GM18870 (cell line): ENCODE results near the gene NUP160.
"Not testable (repeated sequence)": the region's sequence is repeated elsewhere in the genome, so short reads cannot be mapped to it uniquely, and the experiment has no call there.

Experiments used
- ATAC-seq: cut with Tn5 transposase; IDR thresholded peaks from one replicate; pipeline ENCODE4 v1.9.1; 2021; ENCODE audit warnings: moderate library complexity; ENCODE audit not compliant: unreplicated experiment

The NUP160 gene

GRCh38 chr11:47791774-47792430 is 56.2 kb downstream of the NUP160 start:
- no peak for ATAC-seq

GRCh38 chr11:47790017-47790416 is 58.1 kb downstream of the NUP160 start:
- ATAC-seq: not testable (repeated sequence)

DNA sequence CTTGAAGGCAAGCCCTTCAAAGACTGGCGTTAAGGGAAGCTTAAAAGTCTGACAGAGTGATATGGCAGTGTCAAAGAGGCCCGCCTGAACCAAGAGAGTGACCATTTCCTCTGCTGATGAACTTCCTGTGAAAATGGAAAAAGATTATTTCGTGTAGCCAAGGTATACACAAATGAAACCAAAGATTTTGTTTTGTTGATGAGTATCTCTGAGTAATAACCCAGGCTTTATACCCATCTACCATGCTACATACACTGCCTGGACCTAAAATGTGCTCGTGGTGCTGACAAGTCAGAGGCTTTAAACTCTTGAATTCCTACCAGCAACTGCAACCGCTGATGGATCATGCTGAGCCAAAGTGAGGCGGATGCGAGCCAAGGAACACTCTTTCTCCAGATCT is 60.0 kb downstream of the NUP160 start:
- ATAC-seq: no peak

DNA sequence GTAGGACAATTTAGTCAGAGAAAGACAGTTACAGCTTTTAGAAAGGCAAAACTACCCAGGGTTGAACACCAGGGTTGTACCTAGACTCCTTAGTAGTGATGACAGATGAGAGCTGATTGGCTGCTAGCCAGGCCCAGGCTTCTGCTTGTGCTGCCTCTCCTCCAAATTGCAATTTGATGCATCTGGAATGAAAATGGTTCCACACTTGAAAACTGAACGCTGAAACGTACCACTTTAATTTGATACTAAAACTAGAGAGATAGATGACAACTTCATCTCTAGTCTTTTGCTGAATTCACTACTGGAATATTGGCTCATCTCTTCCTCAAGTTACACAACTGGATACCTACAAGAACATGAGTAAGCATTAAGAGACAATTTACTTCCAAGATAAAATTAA is 61.8 kb downstream of the NUP160 start:
- ATAC-seq: no peak

DNA sequence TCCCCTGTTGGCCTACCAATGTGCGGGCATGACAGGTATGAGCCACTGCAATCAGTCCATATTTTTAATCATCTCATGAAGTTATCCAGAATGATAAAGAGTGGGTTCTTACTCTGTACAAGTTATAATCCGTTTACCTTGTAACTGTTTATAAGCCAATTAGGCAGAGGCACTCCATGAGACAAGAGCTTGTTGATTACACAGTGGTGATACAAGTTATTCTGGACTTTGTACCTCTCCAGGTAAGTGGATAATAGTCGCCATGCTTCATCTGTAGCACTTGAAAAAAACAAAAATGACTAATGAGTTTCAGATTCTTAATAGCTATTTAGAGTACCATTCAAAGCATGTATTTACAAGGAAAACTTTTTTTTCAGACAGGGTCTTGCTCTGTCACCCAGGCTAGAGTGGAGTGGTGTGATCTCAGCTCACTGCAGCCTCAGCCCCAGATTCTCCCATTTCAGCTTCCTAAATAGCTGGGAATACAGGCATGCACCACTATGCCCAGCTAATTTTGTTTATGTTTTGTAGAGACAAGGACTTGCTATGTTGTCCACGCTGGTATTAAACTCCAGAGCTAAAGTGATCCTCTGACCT is 63.3 kb downstream of the NUP160 start:
- no peak for ATAC-seq

DNA sequence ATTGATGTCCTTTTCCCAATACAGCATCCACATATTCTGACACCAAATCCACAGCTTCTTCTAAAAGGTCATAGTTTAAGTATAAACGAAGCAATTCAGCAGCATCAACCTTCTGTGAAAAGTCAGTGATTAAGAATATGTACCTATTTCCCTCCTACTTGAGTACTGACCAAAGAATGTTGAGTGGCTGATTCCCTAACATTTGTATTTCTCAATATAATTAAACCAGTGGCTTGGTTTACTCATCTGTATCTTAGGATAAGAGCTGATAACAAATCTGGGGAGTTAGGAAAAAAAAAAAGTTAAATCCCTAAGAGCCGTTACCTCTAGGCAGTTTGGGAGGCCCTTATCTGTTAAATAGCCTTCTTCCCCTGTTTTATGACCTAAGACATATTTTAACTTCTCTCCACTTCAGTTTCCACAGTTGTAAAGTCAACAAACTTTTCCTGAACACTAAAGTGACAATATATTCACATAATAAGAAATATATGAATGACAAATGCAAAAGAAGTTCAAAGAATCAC is 65.0 kb downstream of the NUP160 start:
- no peak for ATAC-seq

- no peak for ATAC-seq
Measured at GRCh38 chr11:47778878-47779483, 69.2 kb downstream of the NUP160 start.

DNA sequence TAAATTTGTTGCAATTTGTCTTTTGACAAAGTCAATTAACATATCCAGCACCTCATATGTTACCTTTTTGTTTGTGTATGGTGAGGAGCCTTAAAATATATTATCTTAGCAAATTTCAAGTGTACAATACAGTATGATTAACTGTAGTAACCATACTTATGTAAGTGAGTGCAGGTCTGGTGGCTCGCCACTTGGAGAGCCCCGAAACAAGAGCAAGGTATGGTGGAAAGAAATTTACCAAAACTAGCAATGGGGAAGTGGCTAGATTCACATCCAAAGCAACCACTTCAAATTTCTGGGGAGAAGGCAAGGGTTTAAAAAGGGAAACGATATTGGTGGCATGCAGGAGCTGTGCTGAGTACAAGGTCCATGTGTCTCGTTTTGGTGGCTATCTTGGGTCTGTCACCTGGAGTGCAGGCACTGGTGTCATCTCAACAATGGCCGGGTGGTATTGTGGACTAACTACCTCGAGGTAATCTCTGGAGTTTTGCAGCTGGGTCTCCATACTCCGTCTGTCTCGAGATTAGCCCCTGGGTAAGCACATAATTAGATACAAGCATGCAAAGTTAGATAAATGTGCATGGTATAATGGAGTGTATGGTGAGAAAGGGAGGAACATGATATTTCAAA is 72.8 kb downstream of the NUP160 start:
- ATAC-seq: no peak

GRCh38 chr11:47773882-47774281 is 74.3 kb downstream of the NUP160 start:
- ATAC-seq: no peak

DNA sequence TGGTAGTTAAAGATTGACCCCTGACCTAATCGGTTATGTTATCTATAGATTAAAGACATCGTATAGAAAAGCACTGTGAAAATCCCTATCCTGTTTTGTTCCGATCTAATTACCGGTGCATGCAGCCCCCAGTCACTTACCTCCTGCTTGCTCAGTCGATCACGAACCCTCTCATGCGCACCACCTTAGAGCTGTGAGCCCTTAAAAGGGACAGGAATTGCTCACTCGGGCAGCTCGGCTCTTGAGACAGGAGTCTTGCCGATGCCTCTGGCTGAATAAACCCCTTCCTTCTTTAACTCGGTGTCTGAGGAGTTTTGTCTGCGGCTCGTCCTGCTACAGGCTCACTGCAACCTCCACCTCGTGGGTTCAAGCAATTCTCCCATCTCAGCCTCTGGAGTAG is 78.6 kb downstream of the NUP160 start:
- not testable (repeated sequence) for ATAC-seq

DNA sequence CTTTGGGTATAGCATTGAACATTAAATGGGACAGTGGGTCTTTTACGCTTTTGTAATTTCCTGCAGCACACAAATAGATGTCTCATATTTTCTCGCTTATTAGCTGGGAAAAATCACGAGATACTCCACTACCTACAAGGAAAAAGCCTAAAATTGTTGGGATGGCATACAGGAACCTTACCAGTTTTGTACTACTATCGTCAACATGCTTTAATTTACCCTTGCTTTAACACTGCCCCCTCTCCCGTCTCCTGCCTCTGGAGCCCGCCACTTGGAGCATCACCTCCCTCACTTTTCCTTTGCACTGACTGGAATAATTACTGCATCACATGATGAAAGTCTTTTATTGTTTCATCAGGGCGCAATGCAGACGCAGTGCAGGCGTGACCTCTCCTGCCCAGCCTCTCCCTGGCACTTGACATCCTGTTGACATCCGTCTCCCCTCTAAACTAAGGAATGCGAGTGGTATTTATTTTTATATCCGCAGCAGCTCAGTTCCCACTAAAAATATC is 80.0 kb downstream of the NUP160 start:
- ATAC-seq: no peak

- ATAC-seq: no peak
Measured at GRCh38 chr11:47766509-47767227, 81.5 kb downstream of the NUP160 start.

DNA sequence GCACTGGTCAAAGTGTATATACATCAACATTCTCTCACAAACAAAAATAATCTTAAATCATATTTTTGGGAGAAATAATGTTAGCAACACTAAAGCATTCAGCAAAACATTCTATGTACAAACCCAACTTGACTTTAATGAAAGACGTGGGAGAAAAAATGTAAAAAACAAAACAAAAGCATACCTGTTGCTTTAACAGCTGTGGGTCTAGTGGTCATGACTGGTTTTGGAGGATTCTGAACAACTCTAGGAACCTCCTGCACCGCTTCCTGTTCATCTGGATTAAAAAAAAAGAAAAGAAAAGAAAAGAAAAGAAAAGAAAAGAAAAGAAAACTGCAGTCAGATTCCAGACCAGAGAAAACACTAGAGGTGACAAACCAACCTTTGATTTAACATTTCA is 83.1 kb downstream of the NUP160 start:
- no peak for ATAC-seq

DNA sequence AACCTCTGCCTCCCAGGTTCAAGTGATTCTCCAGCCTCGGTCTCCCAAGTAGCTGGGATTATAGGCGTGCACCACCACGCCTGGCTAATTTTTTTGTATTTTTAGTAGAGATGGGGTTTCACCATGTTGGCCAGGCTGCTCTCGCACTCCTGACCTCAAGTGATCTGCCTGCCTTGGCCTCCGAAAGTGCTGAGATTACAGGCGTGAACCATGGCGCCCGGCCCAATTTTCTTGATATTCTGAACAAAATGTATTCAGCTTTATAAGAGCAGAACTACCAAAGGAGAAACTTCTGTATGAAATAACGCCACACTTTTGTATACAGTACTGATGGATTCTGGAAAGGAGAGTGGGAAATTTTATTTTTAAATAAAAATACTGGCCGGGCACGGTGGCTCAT is 88.9 kb downstream of the NUP160 start:
- ATAC-seq: not testable (repeated sequence)

DNA sequence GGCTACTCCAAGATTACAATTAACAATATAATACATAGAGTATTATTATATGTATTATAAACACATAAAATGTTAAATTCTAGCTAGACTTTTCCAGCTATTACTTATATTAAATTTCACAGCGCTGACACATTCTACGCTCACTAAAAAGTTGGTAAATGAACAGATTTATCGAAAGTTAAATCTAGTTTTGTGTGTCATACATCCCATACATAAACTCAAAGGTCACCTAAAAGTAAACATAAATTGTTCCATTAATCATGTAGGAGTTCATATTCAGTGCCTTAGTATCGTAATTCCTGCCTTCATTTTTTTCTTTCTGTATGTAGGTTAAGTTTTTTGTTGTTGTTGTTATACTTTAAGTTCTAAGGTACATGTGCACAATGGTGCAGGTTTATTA is 91.9 kb downstream of the NUP160 start:
- ATAC-seq: no peak

- no peak for ATAC-seq
Measured at GRCh38 chr11:47750725-47751124, 97.4 kb downstream of the NUP160 start.

- ATAC-seq: not testable (repeated sequence)
Measured at GRCh38 chr11:47742494-47742893, 105.7 kb downstream of the NUP160 start.

GRCh38 chr11:47737817-47738216 is 110.3 kb downstream of the NUP160 start:
- ATAC-seq: not testable (repeated sequence)

GRCh38 chr11:47732271-47732670 is 115.9 kb downstream of the NUP160 start:
- no peak for ATAC-seq

DNA sequence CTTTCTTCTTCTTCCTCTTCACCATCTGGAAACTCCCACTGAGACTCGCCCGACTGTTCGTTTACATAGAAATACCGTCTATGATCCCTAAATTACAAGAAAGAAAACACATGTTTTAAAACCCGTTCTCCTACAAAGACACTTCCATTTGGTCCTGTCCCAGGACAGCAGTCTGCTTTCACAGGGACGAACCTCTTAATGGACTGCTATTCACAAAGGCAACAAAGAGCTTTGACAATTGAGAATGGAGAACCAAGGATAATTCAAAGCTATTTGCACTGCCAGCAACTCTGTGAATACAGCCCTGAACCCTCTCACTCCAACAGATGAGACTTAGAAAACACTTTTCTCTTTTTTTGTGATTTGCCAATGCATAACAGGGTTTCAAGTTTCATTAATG is 116.7 kb downstream of the NUP160 start:
- no peak for ATAC-seq
